ENCODE data around the gene DDX49.
"Not testable (repeated sequence)": the region's sequence is repeated elsewhere in the genome, so short reads cannot be mapped to it uniquely, and the experiment has no call there.

Gene DDX49

GRCh38 chr19:18910801-18911436, 8.6 kb upstream of the DDX49 start:
- DNase-seq, result no peak

GRCh38 chr19:18912933-18913332, 6.6 kb upstream of the DDX49 start:
- DNase-seq, result no peak

GRCh38 chr19:18913466-18913865, 6.0 kb upstream of the DDX49 start:
- no peak for DNase-seq

- peak; percentile 34 to 46 for DNase-seq
Observed at GRCh38 chr19:18915639-18916038, 3.9 kb upstream of the DDX49 start.

- DNase-seq, result not testable (repeated sequence)
Observed at GRCh38 chr19:18917593-18917992, 1.9 kb upstream of the DDX49 start.

GRCh38 chr19:18919900-18920214, 342 bp downstream of the DDX49 start:
- DNase-seq, result no peak

- DNase-seq, result no peak
Observed at GRCh38 chr19:18920400-18920799, 885 bp downstream of the DDX49 start.

- DNase-seq, result no peak
Observed at GRCh38 chr19:18921593-18921992, 2.1 kb downstream of the DDX49 start.

- no peak for DNase-seq
Observed at GRCh38 chr19:18922228-18922985, 2.9 kb downstream of the DDX49 start.

- DNase-seq, result no peak
Observed at GRCh38 chr19:18924684-18925213, 5.2 kb downstream of the DDX49 start.

- DNase-seq, result no peak
Observed at GRCh38 chr19:18928018-18928805, 8.7 kb downstream of the DDX49 start.

- DNase-seq, result no peak
Observed at GRCh38 chr19:18929311-18929710, 9.8 kb downstream of the DDX49 start.

GRCh38 chr19:18931316-18932162, 12.0 kb downstream of the DDX49 start:
- DNase-seq, result no peak

GRCh38 chr19:18932216-18932841, 12.8 kb downstream of the DDX49 start:
- peak; percentile 89 to 90 for DNase-seq

GRCh38 chr19:18933297-18933696, 13.8 kb downstream of the DDX49 start:
- no peak for DNase-seq

- no peak for DNase-seq
Observed at GRCh38 chr19:18939163-18939562, 19.6 kb downstream of the DDX49 start.

- peak in 1 of 2 experiments; percentile 32 for DNase-seq
Observed at GRCh38 chr19:18939922-18940768, 20.6 kb downstream of the DDX49 start.

GRCh38 chr19:18940769-18941627, 21.5 kb downstream of the DDX49 start, which contains the start of gene HOMER3:
TSS of gene HOMER3 (minus strand) at chr19:18941217. CDS start at chr19:18938982, 2,235 bp downstream.
- DNase-seq, result peak; percentile 83

GRCh38 chr19:18941628-18942354, 22.3 kb downstream of the DDX49 start:
- no peak for DNase-seq
